ENCODE measurements around the gene EMC9.

- TF ChIP-seq POLR2AphosphoS5 (IDR thresholded peaks at IDR 0.05; ENCODE audit: low read depth, low read length) (no peak), POLR2A (IDR thresholded peaks at IDR 0.05; ENCODE audit: low read depth, low read length) (no peak)
Measured at GRCh38 chr14:24102357-24103048, 38.9 kb downstream of the EMC9 start.

All from GM12891 (cell line).